Keratinocyte (primary cell): ENCODE data around the gene OXCT1. TPM values are rescaled to one million over a fixed set of nuclear protein-coding genes. Genes with fewer than 3 reads are reported as not detected.

Experiments used
- DNase-seq: peaks from one replicate; pipeline ENCODE4 v3.0.0-alpha.2; 2011; ENCODE audit warnings: low read depth, missing footprints, low spot score
- FAIRE-seq: peaks from 2 replicates; lab custom pipeline; 2011; peaks lifted over from hg19 to GRCh38; lab: Jason Lieb, UNC
- H2AFZ ChIP-seq: 2 replicates; pipeline ENCODE4 v1.6.0; 2012; ENCODE audit warnings: low read length, control low read depth, inconsistent platforms; ENCODE audit not compliant: control insufficient read depth
- H3K27ac ChIP-seq: 2 replicates; pipeline ENCODE4 v1.5.1; 2011; ENCODE audit warnings: low read length; ENCODE audit not compliant: control insufficient read depth, insufficient read depth
- H3K27me3 ChIP-seq: 3 replicates; pipeline ENCODE4 v1.6.0; 2011; ENCODE audit warnings: low read length; ENCODE audit not compliant: control insufficient read depth, insufficient read depth; ENCODE audit errors: extremely low read depth
- H3K36me3 ChIP-seq, 2 experiments: 2 replicates in 1 of 2; 3 replicates in 1 of 2; pipeline ENCODE4 v1.5.1; 2011; ENCODE audit warnings: low read length in 2 of 2, mild to moderate bottlenecking in 1 of 2; ENCODE audit not compliant: control insufficient read depth in 2 of 2, insufficient read depth in 2 of 2; ENCODE audit errors: extremely low read depth in 1 of 2
- H3K4me1 ChIP-seq: 3 replicates; pipeline ENCODE4 v1.5.1; 2011; ENCODE audit warnings: low read length; ENCODE audit not compliant: control insufficient read depth, insufficient read depth; ENCODE audit errors: extremely low read depth
- H3K4me2 ChIP-seq: 3 replicates; pipeline ENCODE4 v1.6.0; 2011; ENCODE audit warnings: low read depth, low read length; ENCODE audit not compliant: control insufficient read depth, insufficient read depth; ENCODE audit errors: extremely low read depth
- H3K4me3 ChIP-seq, 3 experiments: fragments of 200-600 bp in 1 of 3; sonication (generic) in 1 of 3; 2 replicates in 2 of 3; 3 replicates in 1 of 3; pipeline ENCODE4 v1.5.1; 2011 to 2016; ENCODE audit warnings: low read length in 3 of 3, mild to moderate bottlenecking in 3 of 3, control low read depth in 2 of 3, inconsistent platforms in 1 of 3, low read depth in 1 of 3, mixed read lengths in 1 of 3, mixed run types in 1 of 3, moderate library complexity in 1 of 3; ENCODE audit not compliant: control insufficient read depth in 2 of 3, insufficient read depth in 2 of 3; ENCODE audit errors: extremely low read depth in 1 of 3
- H3K79me2 ChIP-seq: 2 replicates; pipeline ENCODE4 v1.6.0; 2012; ENCODE audit warnings: low read length; ENCODE audit not compliant: control insufficient read depth, insufficient read depth
- H3K9ac ChIP-seq: 3 replicates; pipeline ENCODE4 v1.6.0; 2011; ENCODE audit warnings: low read length; ENCODE audit not compliant: control insufficient read depth, insufficient read depth; ENCODE audit errors: extremely low read depth
- H3K9me1 ChIP-seq: 3 replicates; pipeline ENCODE4 v1.6.0; 2011; ENCODE audit warnings: low read length; ENCODE audit not compliant: control insufficient read depth, insufficient read depth; ENCODE audit errors: extremely low read depth
- H3K9me3 ChIP-seq: 2 replicates; pipeline ENCODE4 v1.5.1; 2012; ENCODE audit warnings: low read depth, low read length; ENCODE audit not compliant: control insufficient read depth
- H4K20me1 ChIP-seq: 3 replicates; pipeline ENCODE4 v1.6.0; 2011; ENCODE audit warnings: low read length; ENCODE audit not compliant: control insufficient read depth, insufficient read depth; ENCODE audit errors: extremely low read depth
- CTCF ChIP-seq, 3 experiments: IDR thresholded peaks in 1 of 3; conservative IDR thresholded peaks in 1 of 3; optimal IDR thresholded peaks in 1 of 3; 2 replicates in 2 of 3; 3 replicates in 1 of 3; pipeline versions ENCODE3 to v1.5.1; 2011; ENCODE audit warnings: low read length in 3 of 3, mild to moderate bottlenecking in 3 of 3, moderate library complexity in 2 of 3, control low read depth in 1 of 3, inconsistent platforms in 1 of 3; ENCODE audit not compliant: insufficient read depth in 2 of 3; ENCODE audit errors: extremely low read depth in 1 of 3
- EZH2 ChIP-seq: IDR thresholded peaks from one replicate; pipeline ENCODE4 v1.6.1; 2012; ENCODE audit warnings: inconsistent platforms, mild to moderate bottlenecking, low read length, moderate library complexity
- dilution Hi-C: fragments of 300-500 bp; cut with MboI; formaldehyde crosslinking; loops from one replicate; pipeline ENCODE4 v1.7.0; 2020; ENCODE audit warnings: low sequenced_read_pairs; ENCODE audit not compliant: extremely low pct_ligation_motif_present
- polyA plus RNA-seq, 5 experiments: library from polyadenylated mRNA; depleted of rRNA in 3 of 5; stranded (reverse) in 3 of 5; stranded (forward) in 1 of 5; unstranded in 1 of 5; fragments of >200 nt; gene quantifications; 1 replicate in 1 of 5; 2 replicates in 3 of 5; 3 replicates in 1 of 5; pipeline versions ENCODE4 v1.2.1 to v1.2.3, GENCODE V29; 2011 to 2012; ENCODE audit warnings: missing spikeins in 2 of 5, low read depth in 1 of 5, low replicate concordance in 1 of 5

The OXCT1 gene
- polyA plus RNA-seq, 1 donor (not counting 4 experiments of a cell fraction or from before 2014, with no cell fraction given): 34.0 TPM

DNA sequence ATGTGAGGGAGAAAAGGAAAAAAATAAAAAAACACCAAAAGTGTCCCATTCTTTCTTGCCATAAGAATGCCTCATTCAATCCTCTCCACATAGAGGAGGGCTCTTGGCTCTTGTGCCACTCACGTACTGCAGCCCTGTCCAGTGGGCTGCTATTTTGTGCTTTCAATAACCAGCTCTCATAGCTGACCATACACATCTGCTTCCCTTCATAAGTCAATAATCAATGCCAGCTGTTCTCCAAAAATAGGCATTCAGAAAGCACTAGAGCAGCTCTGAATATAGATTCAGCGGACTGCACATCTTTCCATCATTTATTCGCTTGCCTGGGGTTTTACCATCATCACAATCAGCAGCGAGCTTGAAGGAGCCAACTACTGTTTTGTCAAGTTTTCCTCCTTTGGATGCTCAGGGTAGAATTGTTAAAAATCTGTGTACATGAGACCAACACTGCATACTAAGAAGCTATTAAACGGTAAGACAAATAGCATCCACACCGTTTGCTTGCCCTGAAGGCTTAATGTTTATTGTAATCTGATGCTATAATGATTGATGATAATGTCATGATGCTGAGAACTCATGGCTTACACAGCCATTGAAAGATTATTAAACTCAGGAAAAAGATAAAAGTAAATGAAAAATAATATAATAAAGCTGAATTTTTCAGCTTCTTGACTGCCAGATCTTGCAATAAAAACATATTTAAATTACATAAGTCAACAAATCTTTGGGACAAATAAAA lies 80.0 kb downstream of the OXCT1 start:
- H3K9me1 ChIP-seq: no peaks in the 10 kb centered on the region
- H3K36me3 ChIP-seq: peaks cover 0 to 2% of the 10 kb centered on the region in 2 experiments
- dilution Hi-C loops: no loop called here
- no peak overlapping the region for H3K4me2 ChIP-seq
- TF ChIP-seq CTCF (optimal IDR thresholded peaks at IDR 0.05 in 1 of 3, IDR thresholded peaks at IDR 0.05 in 1 of 3, conservative IDR thresholded peaks at IDR 0.05 in 1 of 3; ENCODE audit: extremely low read depth in 1 of 3, insufficient read depth in 2 of 3, low read length in 3 of 3): no peak
- TF ChIP-seq EZH2: no peak
- peaks cover 22% of the 10 kb centered on the region for H3K4me1 ChIP-seq
- H3K9me3 ChIP-seq: no peaks in the 10 kb centered on the region
- no peaks in the 10 kb centered on the region for H3K27me3 ChIP-seq
- H4K20me1 ChIP-seq: no peaks in the 10 kb centered on the region
- no peak overlapping the region for H2AFZ ChIP-seq
- no peak overlapping the region for H3K27ac ChIP-seq
- H3K4me3 ChIP-seq: no peak overlapping the region
- FAIRE-seq (no peak), DNase-seq (no peak)
- H3K9ac ChIP-seq: no peak overlapping the region
- no peaks in the 10 kb centered on the region for H3K79me2 ChIP-seq

DNA sequence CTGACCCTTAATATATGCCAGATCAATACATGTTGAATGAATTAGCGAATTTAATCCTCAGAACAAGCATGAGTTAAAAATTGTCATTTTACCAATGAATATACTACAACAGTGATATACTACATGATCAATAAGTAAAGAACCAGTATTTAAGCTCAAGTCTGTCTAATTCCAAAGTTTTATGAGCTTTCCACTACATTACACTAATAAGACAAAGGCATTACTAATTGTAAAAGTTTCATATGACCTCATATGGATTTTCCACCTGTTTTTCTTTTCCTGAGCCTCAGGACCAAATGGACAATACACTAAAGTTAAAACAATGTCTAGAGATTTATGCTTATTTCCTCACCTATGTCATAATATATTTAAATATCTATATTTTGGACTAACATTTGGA lies 80.8 kb downstream of the OXCT1 start:
- DNase-seq (no peak), FAIRE-seq (no peak)
- H3K27ac ChIP-seq: no peak overlapping the region
- H3K79me2 ChIP-seq: no peaks in the 10 kb centered on the region
- no peak overlapping the region for H3K4me3 ChIP-seq
- H3K9me3 ChIP-seq: no peaks in the 10 kb centered on the region
- H4K20me1 ChIP-seq: no peaks in the 10 kb centered on the region
- no peak overlapping the region for H3K9ac ChIP-seq
- no peaks in the 10 kb centered on the region for H3K9me1 ChIP-seq
- dilution Hi-C loops: no loop called here
- H3K4me1 ChIP-seq: peaks cover 14% of the 10 kb centered on the region
- H2AFZ ChIP-seq: no peak overlapping the region
- H3K27me3 ChIP-seq: no peaks in the 10 kb centered on the region
- H3K4me2 ChIP-seq: no peak overlapping the region
- no peaks in the 10 kb centered on the region for H3K36me3 ChIP-seq
- TF ChIP-seq EZH2 (no peak), CTCF (optimal IDR thresholded peaks at IDR 0.05 in 1 of 3, IDR thresholded peaks at IDR 0.05 in 1 of 3, conservative IDR thresholded peaks at IDR 0.05 in 1 of 3; ENCODE audit: extremely low read depth in 1 of 3, insufficient read depth in 2 of 3, low read length in 3 of 3) (no peak)
